SK-N-SH treated with all-trans-retinoic acid at 6 μM for 48 hours (cell line): ENCODE data around the gene ARL6IP4.

Experiments used
- ATAC-seq: fragments of 200-7000 bp; cut with Tn5 transposase; 3 replicates; pipeline ENCODE4 v1.9.1; 2020; ENCODE audit warnings: mild to moderate bottlenecking, moderate library complexity
- ARNTL ChIP-seq: fragments of 450-650 bp; formaldehyde crosslinking; IDR thresholded peaks from 2 replicates; pipeline ENCODE4 v1.5.0; 2020; ENCODE audit warnings: low read depth, mild to moderate bottlenecking, moderate library complexity, borderline replicate concordance
- BACH2 ChIP-seq: fragments of 250-450 bp; sonication (Bioruptor Pico); IDR thresholded peaks from 2 replicates; pipeline ENCODE4 v1.9.0; 2021; ENCODE audit warnings: mild to moderate bottlenecking, borderline replicate concordance
- ESRRG ChIP-seq: fragments of 250-450 bp; sonication (Bioruptor Pico); IDR thresholded peaks from 2 replicates; pipeline ENCODE4 v1.6.1; 2021; ENCODE audit warnings: mild to moderate bottlenecking
- GLIS3 ChIP-seq: fragments of 250-450 bp; sonication (Bioruptor Pico); IDR thresholded peaks from 2 replicates; pipeline ENCODE4 v1.5.0; 2020; ENCODE audit warnings: mild to moderate bottlenecking, moderate library complexity
- ISL1 ChIP-seq: fragments of 250-450 bp; sonication (Bioruptor Pico); IDR thresholded peaks from 2 replicates; pipeline ENCODE4 v2.1.2; 2022; ENCODE audit warnings: mild to moderate bottlenecking, moderate library complexity
- OSR1 ChIP-seq: fragments of 250-450 bp; sonication (Bioruptor Pico); IDR thresholded peaks from 2 replicates; pipeline ENCODE4 v1.8.0; 2022; ENCODE audit warnings: moderate library complexity, mild to moderate bottlenecking, inconsistent platforms
- PPARA ChIP-seq: fragments of 250-450 bp; sonication (Bioruptor Pico); IDR thresholded peaks from 2 replicates; pipeline ENCODE4 v1.5.0; 2020; ENCODE audit warnings: mild to moderate bottlenecking, borderline replicate concordance
- RARB ChIP-seq: fragments of 250-450 bp; sonication (Bioruptor Pico); IDR thresholded peaks from 2 replicates; pipeline ENCODE4 v1.8.0; 2021; ENCODE audit warnings: mild to moderate bottlenecking, moderate library complexity
- SNAI2 ChIP-seq: fragments of 250-450 bp; sonication (Bioruptor Pico); IDR thresholded peaks from 2 replicates; pipeline ENCODE4 v1.5.0; 2020; ENCODE audit warnings: mild to moderate bottlenecking, moderate library complexity
- TCF4 ChIP-seq: fragments of 250-450 bp; sonication (Bioruptor Pico); IDR thresholded peaks from 2 replicates; pipeline ENCODE4 v1.8.0; 2021; ENCODE audit warnings: mild to moderate bottlenecking, moderate library complexity, borderline replicate concordance
- TOX ChIP-seq: fragments of 250-450 bp; sonication (Bioruptor Pico); IDR thresholded peaks from 2 replicates; pipeline ENCODE4 v1.8.0; 2021; ENCODE audit warnings: mild to moderate bottlenecking, moderate library complexity, borderline replicate concordance
- ZC3H10 ChIP-seq: fragments of 250-450 bp; sonication (Bioruptor Pico); IDR thresholded peaks from 2 replicates; pipeline ENCODE4 v1.5.1; 2021; ENCODE audit warnings: mild to moderate bottlenecking, moderate library complexity
- ZFP3 ChIP-seq: fragments of 250-450 bp; sonication (Bioruptor Pico); IDR thresholded peaks from 2 replicates; pipeline ENCODE4 v1.5.0; 2020; ENCODE audit warnings: mild to moderate bottlenecking, moderate library complexity
- ZFP30 ChIP-seq: fragments of 450-650 bp; formaldehyde crosslinking; IDR thresholded peaks from 2 replicates; pipeline ENCODE4 v1.5.0; 2022; ENCODE audit warnings: mild to moderate bottlenecking, moderate library complexity
- ZNF70 ChIP-seq: fragments of 450-650 bp; formaldehyde crosslinking; IDR thresholded peaks from 2 replicates; pipeline ENCODE4 v1.5.0; 2020; ENCODE audit warnings: mild to moderate bottlenecking, moderate library complexity
- ZNF8 ChIP-seq: fragments of 450-650 bp; formaldehyde crosslinking; IDR thresholded peaks from 2 replicates; pipeline ENCODE4 v1.5.0; 2020; ENCODE audit warnings: mild to moderate bottlenecking, moderate library complexity
- TF ChIP-seq, protein P1 (sequence below): fragments of 250-450 bp; sonication (Bioruptor Pico); IDR thresholded peaks from 2 replicates; pipeline ENCODE4 v1.5.1; 2020; ENCODE audit warnings: low read depth, mild to moderate bottlenecking, moderate library complexity
- TF ChIP-seq, protein P2 (sequence below): fragments of 250-450 bp; sonication (Bioruptor Pico); IDR thresholded peaks from 2 replicates; pipeline ENCODE4 v1.5.1; 2021; ENCODE audit warnings: mild to moderate bottlenecking, moderate library complexity
- TF ChIP-seq, protein P3 (sequence below): fragments of 250-450 bp; sonication (Bioruptor Pico); IDR thresholded peaks from 2 replicates; pipeline ENCODE4 v1.5.0; 2020; ENCODE audit warnings: mild to moderate bottlenecking, moderate library complexity
- TF ChIP-seq, protein P4 (sequence below): fragments of 250-450 bp; sonication (Bioruptor Pico); IDR thresholded peaks from 2 replicates; pipeline ENCODE4 v1.8.0; 2020; ENCODE audit warnings: mild to moderate bottlenecking, moderate library complexity, borderline replicate concordance
- TF ChIP-seq, protein P5 (sequence below): fragments of 250-450 bp; sonication (Bioruptor Pico); IDR thresholded peaks from 2 replicates; pipeline ENCODE4 v1.8.0; 2021; ENCODE audit warnings: low read depth, mild to moderate bottlenecking, moderate library complexity, borderline replicate concordance

The ARL6IP4 gene

DNA sequence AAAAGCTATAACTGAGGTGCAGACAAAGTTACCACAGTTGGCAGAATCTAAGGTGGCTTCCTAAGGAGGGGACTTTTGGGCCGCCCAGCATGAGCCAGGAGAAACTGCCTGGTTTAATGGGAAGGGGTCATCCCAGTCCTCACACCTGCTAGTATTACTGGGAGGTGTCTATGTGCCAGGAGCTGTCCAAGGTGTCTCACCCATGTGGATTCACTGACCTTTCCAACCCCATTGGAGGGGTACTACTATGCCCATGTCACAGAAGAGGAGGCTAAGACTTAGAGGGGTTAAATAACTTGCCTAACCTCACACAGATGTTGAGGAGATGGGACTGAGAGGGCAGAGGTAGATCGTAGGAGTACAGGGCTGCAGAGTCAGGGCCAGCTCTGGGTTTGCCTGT is 24.4 kb upstream of the ARL6IP4 start:
- ATAC-seq: no peak
- no peak for TF ChIP-seq RARB
- TF ChIP-seq, protein P1, sequence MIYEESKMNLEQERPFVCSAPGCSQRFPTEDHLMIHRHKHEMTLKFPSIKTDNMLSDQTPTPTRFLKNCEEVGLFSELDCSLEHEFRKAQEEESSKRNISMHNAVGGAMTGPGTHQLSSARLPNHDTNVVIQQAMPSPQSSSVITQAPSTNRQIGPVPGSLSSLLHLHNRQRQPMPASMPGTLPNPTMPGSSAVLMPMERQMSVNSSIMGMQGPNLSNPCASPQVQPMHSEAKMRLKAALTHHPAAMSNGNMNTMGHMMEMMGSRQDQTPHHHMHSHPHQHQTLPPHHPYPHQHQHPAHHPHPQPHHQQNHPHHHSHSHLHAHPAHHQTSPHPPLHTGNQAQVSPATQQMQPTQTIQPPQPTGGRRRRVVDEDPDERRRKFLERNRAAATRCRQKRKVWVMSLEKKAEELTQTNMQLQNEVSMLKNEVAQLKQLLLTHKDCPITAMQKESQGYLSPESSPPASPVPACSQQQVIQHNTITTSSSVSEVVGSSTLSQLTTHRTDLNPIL (CRISPR knock-in tag): no peak
- no peak for TF ChIP-seq ZNF8 (CRISPR knock-in tag)
- no peak for TF ChIP-seq GLIS3 (CRISPR knock-in tag)
- TF ChIP-seq, protein P2, sequence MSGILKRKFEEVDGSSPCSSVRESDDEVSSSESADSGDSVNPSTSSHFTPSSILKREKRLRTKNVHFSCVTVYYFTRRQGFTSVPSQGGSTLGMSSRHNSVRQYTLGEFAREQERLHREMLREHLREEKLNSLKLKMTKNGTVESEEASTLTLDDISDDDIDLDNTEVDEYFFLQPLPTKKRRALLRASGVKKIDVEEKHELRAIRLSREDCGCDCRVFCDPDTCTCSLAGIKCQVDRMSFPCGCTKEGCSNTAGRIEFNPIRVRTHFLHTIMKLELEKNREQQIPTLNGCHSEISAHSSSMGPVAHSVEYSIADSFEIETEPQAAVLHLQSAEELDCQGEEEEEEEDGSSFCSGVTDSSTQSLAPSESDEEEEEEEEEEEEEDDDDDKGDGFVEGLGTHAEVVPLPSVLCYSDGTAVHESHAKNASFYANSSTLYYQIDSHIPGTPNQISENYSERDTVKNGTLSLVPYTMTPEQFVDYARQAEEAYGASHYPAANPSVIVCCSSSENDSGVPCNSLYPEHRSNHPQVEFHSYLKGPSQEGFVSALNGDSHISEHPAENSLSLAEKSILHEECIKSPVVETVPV: no peak
- TF ChIP-seq PPARA (CRISPR knock-in tag): no peak
- no peak for TF ChIP-seq TOX
- TF ChIP-seq BACH2 (CRISPR knock-in tag): no peak
- TF ChIP-seq ZFP3 (CRISPR knock-in tag): no peak
- no peak for TF ChIP-seq ZC3H10 (CRISPR knock-in tag)
- TF ChIP-seq, protein P3, sequence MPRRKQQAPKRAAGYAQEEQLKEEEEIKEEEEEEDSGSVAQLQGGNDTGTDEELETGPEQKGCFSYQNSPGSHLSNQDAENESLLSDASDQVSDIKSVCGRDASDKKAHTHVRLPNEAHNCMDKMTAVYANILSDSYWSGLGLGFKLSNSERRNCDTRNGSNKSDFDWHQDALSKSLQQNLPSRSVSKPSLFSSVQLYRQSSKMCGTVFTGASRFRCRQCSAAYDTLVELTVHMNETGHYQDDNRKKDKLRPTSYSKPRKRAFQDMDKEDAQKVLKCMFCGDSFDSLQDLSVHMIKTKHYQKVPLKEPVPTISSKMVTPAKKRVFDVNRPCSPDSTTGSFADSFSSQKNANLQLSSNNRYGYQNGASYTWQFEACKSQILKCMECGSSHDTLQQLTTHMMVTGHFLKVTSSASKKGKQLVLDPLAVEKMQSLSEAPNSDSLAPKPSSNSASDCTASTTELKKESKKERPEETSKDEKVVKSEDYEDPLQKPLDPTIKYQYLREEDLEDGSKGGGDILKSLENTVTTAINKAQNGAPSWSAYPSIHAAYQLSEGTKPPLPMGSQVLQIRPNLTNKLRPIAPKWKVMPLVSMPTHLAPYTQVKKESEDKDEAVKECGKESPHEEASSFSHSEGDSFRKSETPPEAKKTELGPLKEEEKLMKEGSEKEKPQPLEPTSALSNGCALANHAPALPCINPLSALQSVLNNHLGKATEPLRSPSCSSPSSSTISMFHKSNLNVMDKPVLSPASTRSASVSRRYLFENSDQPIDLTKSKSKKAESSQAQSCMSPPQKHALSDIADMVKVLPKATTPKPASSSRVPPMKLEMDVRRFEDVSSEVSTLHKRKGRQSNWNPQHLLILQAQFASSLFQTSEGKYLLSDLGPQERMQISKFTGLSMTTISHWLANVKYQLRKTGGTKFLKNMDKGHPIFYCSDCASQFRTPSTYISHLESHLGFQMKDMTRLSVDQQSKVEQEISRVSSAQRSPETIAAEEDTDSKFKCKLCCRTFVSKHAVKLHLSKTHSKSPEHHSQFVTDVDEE: no peak
- no peak for TF ChIP-seq ISL1
- TF ChIP-seq, protein P4, sequence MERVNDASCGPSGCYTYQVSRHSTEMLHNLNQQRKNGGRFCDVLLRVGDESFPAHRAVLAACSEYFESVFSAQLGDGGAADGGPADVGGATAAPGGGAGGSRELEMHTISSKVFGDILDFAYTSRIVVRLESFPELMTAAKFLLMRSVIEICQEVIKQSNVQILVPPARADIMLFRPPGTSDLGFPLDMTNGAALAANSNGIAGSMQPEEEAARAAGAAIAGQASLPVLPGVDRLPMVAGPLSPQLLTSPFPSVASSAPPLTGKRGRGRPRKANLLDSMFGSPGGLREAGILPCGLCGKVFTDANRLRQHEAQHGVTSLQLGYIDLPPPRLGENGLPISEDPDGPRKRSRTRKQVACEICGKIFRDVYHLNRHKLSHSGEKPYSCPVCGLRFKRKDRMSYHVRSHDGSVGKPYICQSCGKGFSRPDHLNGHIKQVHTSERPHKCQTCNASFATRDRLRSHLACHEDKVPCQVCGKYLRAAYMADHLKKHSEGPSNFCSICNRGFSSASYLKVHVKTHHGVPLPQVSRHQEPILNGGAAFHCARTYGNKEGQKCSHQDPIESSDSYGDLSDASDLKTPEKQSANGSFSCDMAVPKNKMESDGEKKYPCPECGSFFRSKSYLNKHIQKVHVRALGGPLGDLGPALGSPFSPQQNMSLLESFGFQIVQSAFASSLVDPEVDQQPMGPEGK (CRISPR knock-in tag): no peak
- TF ChIP-seq OSR1 (CRISPR knock-in tag): no peak

DNA sequence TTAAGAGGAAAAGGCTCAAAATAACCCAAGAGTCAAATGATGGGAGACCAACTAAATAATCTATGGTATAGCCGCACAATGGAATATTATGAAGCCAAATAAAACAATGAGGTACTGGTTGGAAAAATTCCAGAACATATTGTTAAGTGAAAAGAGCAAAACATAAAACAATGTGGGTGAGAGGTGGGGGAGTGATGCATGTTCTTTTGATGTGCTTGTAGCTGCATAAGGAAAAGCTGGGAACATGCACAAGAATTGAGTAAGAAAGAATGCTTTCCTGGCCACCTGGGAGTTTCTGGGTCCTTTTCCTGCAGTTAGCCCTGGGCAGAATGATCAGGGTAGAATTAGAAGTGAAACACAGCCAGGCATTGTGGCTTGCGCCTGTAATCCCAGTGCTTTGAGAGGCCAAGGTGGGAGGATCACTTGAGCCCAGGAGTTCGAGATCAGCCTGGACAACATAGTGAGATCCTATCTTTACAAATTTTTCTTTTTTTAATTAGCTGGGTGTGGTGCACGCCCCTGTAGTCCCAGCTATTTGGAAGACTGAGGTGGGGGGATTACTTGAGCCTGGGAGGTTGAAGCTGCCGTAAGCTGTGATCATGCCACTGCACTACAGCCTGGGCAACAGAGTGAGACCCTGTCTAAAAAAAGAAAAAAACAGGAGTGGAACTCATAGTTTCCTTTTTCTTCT is 22.1 kb upstream of the ARL6IP4 start:
- ATAC-seq: no peak
- TF ChIP-seq SNAI2 (CRISPR knock-in tag): no peak
- TF ChIP-seq, protein P4 (CRISPR knock-in tag): no peak
- TF ChIP-seq ESRRG (CRISPR knock-in tag): no peak
- no peak for TF ChIP-seq ZFP30
- TF ChIP-seq, protein P5, sequence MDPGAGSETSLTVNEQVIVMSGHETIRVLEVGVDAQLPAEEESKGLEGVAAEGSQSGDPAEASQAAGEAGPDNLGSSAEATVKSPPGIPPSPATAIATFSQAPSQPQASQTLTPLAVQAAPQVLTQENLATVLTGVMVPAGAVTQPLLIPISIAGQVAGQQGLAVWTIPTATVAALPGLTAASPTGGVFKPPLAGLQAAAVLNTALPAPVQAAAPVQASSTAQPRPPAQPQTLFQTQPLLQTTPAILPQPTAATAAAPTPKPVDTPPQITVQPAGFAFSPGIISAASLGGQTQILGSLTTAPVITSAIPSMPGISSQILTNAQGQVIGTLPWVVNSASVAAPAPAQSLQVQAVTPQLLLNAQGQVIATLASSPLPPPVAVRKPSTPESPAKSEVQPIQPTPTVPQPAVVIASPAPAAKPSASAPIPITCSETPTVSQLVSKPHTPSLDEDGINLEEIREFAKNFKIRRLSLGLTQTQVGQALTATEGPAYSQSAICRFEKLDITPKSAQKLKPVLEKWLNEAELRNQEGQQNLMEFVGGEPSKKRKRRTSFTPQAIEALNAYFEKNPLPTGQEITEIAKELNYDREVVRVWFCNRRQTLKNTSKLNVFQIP (CRISPR knock-in tag): no peak
- TF ChIP-seq, protein P1 (CRISPR knock-in tag): no peak
- no peak for TF ChIP-seq OSR1 (CRISPR knock-in tag)
- TF ChIP-seq BACH2 (CRISPR knock-in tag): no peak
- TF ChIP-seq, protein P2: no peak
- TF ChIP-seq ZFP3 (CRISPR knock-in tag): no peak
- TF ChIP-seq ARNTL: no peak
- TF ChIP-seq ZNF70 (CRISPR knock-in tag): no peak
- no peak for TF ChIP-seq TOX
- TF ChIP-seq ZC3H10 (CRISPR knock-in tag): no peak
- no peak for TF ChIP-seq TCF4
- TF ChIP-seq ISL1: no peak
- no peak for TF ChIP-seq GLIS3 (CRISPR knock-in tag)
- TF ChIP-seq, protein P3: no peak
